ENCODE measurements around the gene DIPK1B. TPM values are rescaled to one million over a fixed set of nuclear protein-coding genes. Genes with fewer than 3 reads are reported as not detected.

The DIPK1B gene
- total and polyA plus RNA-seq, 2 experiments from 2014 or later = 18.7 to 60.0 TPM

- peaks cover 3% of the 10 kb centered on the region; the same call in 2 of the 3 replicates for H3K36me3 Mint-ChIP-seq (ENCODE audit: low read depth)
Measured at GRCh38 chr9:136748201-136748600, 35.8 kb downstream of the DIPK1B start, which contains the start of gene LCN6. LCN6 (minus strand) TSS chr9:136748525; CDS start chr9:136748483, 42 bp downstream.

More at GRCh38 chr9:136748201-136748600, 35.8 kb downstream of the DIPK1B start, which contains the start of gene LCN6:
- Mint-ChIP-seq H3K9me3 (peaks cover 16% of the 10 kb centered on the region), H3K4me1 (no peaks in the 10 kb centered on the region), H3K4me3 (no peak within 1 kb of the TSS), H3K27me3 (ENCODE audit: insufficient read depth, low read depth, poor library complexity) (peaks cover 2% of the 10 kb centered on the region), H3K27ac (no peak within 1 kb of the TSS)
- Histone ChIP-seq H3K27ac (ENCODE audit: low read depth) (no peak within 1 kb of the TSS), H2AFZ (no peak within 1 kb of the TSS), H4K20me1 (replicated peaks; ENCODE audit: insufficient read depth) (no peaks in the 10 kb centered on the region), H3K4me1 (ENCODE audit: insufficient read depth) (no peaks in the 10 kb centered on the region), H3F3A (replicated peaks; ENCODE audit: low read depth) (no peaks in the 10 kb centered on the region), H3K4me2 (no peak within 1 kb of the TSS), H3K79me2 (replicated peaks; ENCODE audit: insufficient read depth) (no peaks in the 10 kb centered on the region), H3K36me3 (ENCODE audit: insufficient read depth) (no peaks in the 10 kb centered on the region), H3K27me3 (ENCODE audit: insufficient read depth) (no peaks in the 10 kb centered on the region), H3K9me2 (ENCODE audit: insufficient read depth) (no peaks in the 10 kb centered on the region), H3K4me3 (no peak within 1 kb of the TSS)
- TF ChIP-seq ZNF462 (CRISPR knock-in tag; IDR thresholded peaks at IDR 0.05) (no peak), NANOG (IDR thresholded peaks at IDR 0.05; ENCODE audit: borderline replicate concordance) (no peak), EZH2phosphoT487 (IDR thresholded peaks at IDR 0.05; ENCODE audit: unreplicated experiment) (no peak), CREB1 (CRISPR knock-in tag; IDR thresholded peaks at IDR 0.05; ENCODE audit: low read depth) (no peak), ZNF114 (CRISPR knock-in tag; IDR thresholded peaks at IDR 0.05) (no peak), ZNF331 (CRISPR knock-in tag; IDR thresholded peaks at IDR 0.05; ENCODE audit: low read depth) (no peak), STAT1 (IDR thresholded peaks at IDR 0.05; ENCODE audit: unreplicated experiment) (no peak), POLR2AphosphoS5 (IDR thresholded peaks at IDR 0.05; ENCODE audit: low read depth) (no peak), EZH2 (IDR thresholded peaks at IDR 0.05; ENCODE audit: low read depth, unreplicated experiment) (no peak), CTCF (conservative IDR thresholded peaks at IDR 0.05; ENCODE audit: low read depth in 2 of 2) (no peak), JUNB (IDR thresholded peaks at IDR 0.05; ENCODE audit: unreplicated experiment) (no peak), REST (IDR thresholded peaks at IDR 0.05; ENCODE audit: unreplicated experiment) (no peak), ETS1 (IDR thresholded peaks at IDR 0.05) (no peak)
- DNase-seq (ENCODE audit: low spot score) (no peak), ATAC-seq (no peak)

All from GM23338 (cell line).